BE2C (cell line): Measurements from ENCODE around the gene SEMA6B.

Experiments
- DNase-seq: peaks from one replicate; pipeline ENCODE4 v3.0.0-alpha.2; 2020
- H3K27me3 ChIP-seq: fragments of 250-450 bp; sonication (Bioruptor Pico); 2 replicates; pipeline ENCODE4 v1.5.1; 2020; ENCODE audit warnings: mild to moderate bottlenecking
- H3K36me3 ChIP-seq: fragments of 250-450 bp; sonication (Bioruptor Pico); 2 replicates; pipeline ENCODE4 v1.5.1; 2020; ENCODE audit warnings: mild to moderate bottlenecking
- H3K4me1 ChIP-seq: fragments of 250-450 bp; sonication (Bioruptor Pico); 2 replicates; pipeline ENCODE4 v1.5.1; 2020
- H3K4me3 ChIP-seq: 2 replicates; pipeline ENCODE4 v1.5.1; 2011; ENCODE audit warnings: low read depth, low read length
- H3K9me3 ChIP-seq: fragments of 250-450 bp; sonication (Bioruptor Pico); 2 replicates; pipeline ENCODE4 v1.5.1; 2020
- CTCF ChIP-seq: IDR thresholded peaks from 2 replicates; pipeline ENCODE4 v1.5.1; 2012; ENCODE audit warnings: mild to moderate bottlenecking, low read depth, low read length

SEMA6B gene

GRCh38 chr19:4521888-4522242 is 37.6 kb downstream of the SEMA6B start:
- no peak overlapping the region for H3K4me3 ChIP-seq
- TF ChIP-seq CTCF = no peak
- no peak for DNase-seq
- no peaks in the 10 kb centered on the region for H3K36me3 ChIP-seq
- H3K4me1 ChIP-seq = no peaks in the 10 kb centered on the region
- H3K9me3 ChIP-seq = no peaks in the 10 kb centered on the region; the same call in 1 of the 2 replicates
- no peaks in the 10 kb centered on the region for H3K27me3 ChIP-seq

DNA sequence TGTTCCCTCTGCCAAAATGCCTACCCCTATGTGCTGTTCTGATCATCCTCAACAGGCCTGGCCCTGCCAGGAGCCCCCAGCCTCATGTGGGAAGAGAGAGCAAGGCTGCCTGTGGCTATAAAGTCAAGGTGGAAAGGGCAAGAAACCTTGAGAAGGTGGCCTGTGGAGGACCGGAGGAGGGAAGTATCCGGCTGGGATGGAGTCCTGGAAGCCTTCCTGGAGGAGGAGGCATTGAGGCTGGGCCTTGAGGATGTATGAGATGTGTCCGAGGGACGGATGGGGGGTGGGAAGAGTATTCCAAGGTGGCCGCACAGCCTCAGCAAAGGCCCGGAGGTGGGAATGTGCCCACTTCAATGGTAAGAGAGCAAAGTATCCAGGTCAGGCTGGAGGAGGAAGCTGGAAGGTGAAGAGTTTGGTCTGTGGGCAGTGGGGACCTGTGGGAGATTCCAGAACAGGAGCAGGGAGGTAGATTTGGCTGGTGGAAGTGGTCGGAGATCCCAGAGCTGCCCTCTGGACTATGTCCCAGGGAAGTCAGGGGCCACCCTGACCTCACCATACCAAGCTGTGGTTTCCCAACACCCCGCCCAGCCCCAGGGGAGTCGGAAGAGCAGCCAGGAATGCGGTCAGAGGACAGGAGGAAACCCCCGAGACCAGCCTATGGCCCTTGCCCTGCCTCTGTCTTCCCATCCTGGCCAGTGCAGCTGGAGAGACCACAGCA is 38.2 kb downstream of the SEMA6B start:
- Histone ChIP-seq H3K36me3 (no peaks in the 10 kb centered on the region), H3K4me1 (no peaks in the 10 kb centered on the region), H3K4me3 (no peak overlapping the region), H3K9me3 (no peaks in the 10 kb centered on the region; the same call in 1 of the 2 replicates), H3K27me3 (no peaks in the 10 kb centered on the region)
- no peak for DNase-seq
- TF ChIP-seq CTCF = no peak

GRCh38 chr19:4519521-4520277 is 39.8 kb downstream of the SEMA6B start:
- no peaks in the 10 kb centered on the region for H3K27me3 ChIP-seq
- H3K9me3 ChIP-seq = no peaks in the 10 kb centered on the region; the same call in 1 of the 2 replicates
- no peak for DNase-seq
- H3K4me1 ChIP-seq = no peaks in the 10 kb centered on the region
- no peak overlapping the region for H3K4me3 ChIP-seq
- no peaks in the 10 kb centered on the region for H3K36me3 ChIP-seq
- TF ChIP-seq CTCF = no peak

GRCh38 chr19:4519172-4519496 is 40.4 kb downstream of the SEMA6B start:
- no peak for DNase-seq
- H3K9me3 ChIP-seq = no peaks in the 10 kb centered on the region; the same call in 1 of the 2 replicates
- no peak overlapping the region for H3K4me3 ChIP-seq
- no peaks in the 10 kb centered on the region for H3K27me3 ChIP-seq
- H3K36me3 ChIP-seq = no peaks in the 10 kb centered on the region
- H3K4me1 ChIP-seq = no peaks in the 10 kb centered on the region
- no peak for TF ChIP-seq CTCF

- TF ChIP-seq CTCF = no peak
- H3K9me3 ChIP-seq = no peaks in the 10 kb centered on the region; the same call in 1 of the 2 replicates
- H3K4me1 ChIP-seq = no peaks in the 10 kb centered on the region
- no peak within 1 kb of the TSS for H3K4me3 ChIP-seq
- H3K27me3 ChIP-seq = no peaks in the 10 kb centered on the region
- no peaks in the 10 kb centered on the region for H3K36me3 ChIP-seq
- DNase-seq = no peak
Observed at GRCh38 chr19:4518345-4519171, 40.9 kb downstream of the SEMA6B start, which contains the start of gene PLIN4. Gene PLIN4, minus strand, starts transcription at chr19:4518486. Its CDS starts 214 bp downstream, at chr19:4518272.
